Measurements from ENCODE around the gene OR52E8. TPM values are rescaled to one million over a fixed set of nuclear protein-coding genes. Genes with fewer than 3 reads are reported as not detected.

Gene OR52E8
- not detected for polyA plus RNA-seq (2013, experiment 1 of 2; ENCODE audit: insufficient read length)
- polyA plus RNA-seq (2013, experiment 2 of 2; ENCODE audit: insufficient read length): not detected

- no peak for DNase-seq
Measured at GRCh38 chr11:5857590-5857989, at the start of gene OR52E8. Gene OR52E8 (minus strand): TSS chr11:5857690. CDS start chr11:5857690, 0 bp downstream.

DNA sequence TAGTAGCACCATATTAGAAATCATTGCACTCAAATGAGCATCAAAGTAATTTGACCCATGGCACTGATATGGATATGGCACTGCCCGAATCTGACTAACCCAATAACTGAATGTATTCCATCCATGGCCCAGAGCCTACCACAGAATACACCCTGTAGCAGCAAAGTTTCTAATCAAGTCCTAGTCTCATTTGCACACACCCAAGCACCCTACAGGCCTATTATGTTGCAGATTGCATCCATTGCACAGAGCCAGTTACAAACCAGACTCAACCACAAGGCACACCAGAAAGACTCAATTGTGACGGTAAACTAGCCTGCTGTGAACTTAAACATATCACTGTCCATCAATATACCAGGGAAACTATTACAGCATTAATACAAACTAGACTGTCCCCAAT lies 42.0 kb upstream of the OR52E8 start:
- no peak for DNase-seq

GRCh38 chr11:5892908-5893307 lies 35.4 kb upstream of the OR52E8 start, which contains the start of gene OR52E5:
Gene OR52E5 (plus strand): TSS chr11:5893208. CDS start chr11:5900777, 7,569 bp downstream.
- DNase-seq: no peak

GRCh38 chr11:5891216-5891800 lies 33.8 kb upstream of the OR52E8 start:
- no peak for DNase-seq

DNA sequence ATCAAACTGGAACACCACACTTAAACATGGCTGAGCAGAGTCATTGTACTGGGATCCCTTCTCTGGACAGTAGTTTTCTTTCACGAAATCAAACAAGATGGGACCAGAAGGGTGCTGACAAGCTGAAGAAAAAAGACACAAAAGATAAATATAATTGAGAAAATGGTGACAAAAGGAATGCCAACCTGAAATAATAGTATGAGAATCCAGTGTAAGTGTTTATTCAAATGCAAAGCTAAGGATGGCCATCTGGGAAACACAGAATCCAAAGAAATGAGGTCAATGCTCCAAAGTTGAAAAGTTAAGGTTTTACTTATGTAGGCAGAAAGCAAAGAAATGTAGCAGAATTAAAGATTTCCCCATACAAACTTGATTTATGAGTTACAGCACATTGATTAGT lies 30.2 kb upstream of the OR52E8 start:
- DNase-seq: no peak

GRCh38 chr11:5887172-5887571 lies 29.7 kb upstream of the OR52E8 start:
- no peak for DNase-seq

DNA sequence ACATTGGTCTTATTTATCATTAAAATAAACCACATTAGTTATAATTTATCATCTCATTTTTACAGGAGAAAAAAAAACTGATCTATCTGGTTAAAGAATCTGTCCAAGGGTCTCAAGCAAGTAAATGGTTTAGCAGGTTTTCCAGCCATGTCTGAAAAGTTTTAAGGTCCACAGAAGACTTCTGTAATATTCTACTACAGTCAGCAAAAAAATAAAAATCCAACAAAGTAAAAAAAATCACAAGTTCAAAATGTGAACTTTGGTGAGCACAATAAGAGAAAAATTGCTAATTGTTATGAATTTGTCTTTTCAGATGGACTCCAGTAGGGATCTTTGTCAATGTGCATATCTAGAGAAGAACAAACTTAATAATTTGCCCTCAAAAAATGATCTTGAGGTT lies 24.3 kb upstream of the OR52E8 start:
- no peak for DNase-seq

- no peak for DNase-seq
Measured at GRCh38 chr11:5880329-5880728, 22.8 kb upstream of the OR52E8 start, which contains the start of gene OR52E4. Gene OR52E4 (plus strand): TSS chr11:5880629. CDS start chr11:5884293, 3,664 bp downstream.

DNA sequence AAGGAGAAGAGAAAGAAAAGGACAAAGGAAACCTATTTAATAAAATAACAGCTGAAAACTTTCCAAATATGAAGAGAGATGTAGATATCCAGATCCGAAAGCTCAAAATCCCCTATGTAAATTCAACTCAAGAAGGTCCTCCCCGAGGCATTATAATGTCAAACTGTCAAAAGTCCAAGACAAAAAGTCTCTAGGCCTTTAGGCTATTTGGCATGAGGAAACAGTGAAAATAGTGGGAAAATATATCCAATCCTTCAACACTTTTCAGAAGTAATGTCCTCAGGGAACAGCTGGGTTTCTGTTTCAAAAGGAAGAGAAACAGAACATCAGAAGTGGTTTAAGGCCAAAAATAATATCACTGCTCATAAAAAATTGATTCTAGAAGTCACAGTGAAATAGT lies 21.1 kb upstream of the OR52E8 start:
- no peak for DNase-seq

- no peak for DNase-seq
Measured at GRCh38 chr11:5865826-5866225, 8.3 kb upstream of the OR52E8 start.

GRCh38 chr11:5851002-5851401 lies 6.5 kb downstream of the OR52E8 start:
- no peak for DNase-seq

DNA sequence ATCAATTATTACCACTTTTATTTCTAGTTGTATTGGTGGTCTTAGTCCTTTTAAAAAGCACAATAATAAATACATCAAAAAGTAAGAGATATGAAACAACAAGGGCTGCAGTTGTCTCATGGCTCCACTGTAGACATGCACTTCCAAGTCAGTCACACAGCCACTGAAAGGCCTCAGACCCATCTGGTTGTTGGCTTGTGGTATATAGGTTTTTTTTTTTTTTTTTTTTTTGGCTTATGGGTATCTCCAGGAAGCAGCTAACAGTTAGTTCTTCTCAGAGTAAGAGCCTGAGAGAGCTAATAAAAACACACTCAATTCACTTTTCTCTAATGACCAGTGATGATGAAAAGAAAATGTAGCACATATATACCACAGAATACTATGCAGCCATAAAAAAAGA lies 9.8 kb downstream of the OR52E8 start:
- no peak for DNase-seq

GRCh38 chr11:5846701-5847100 lies 10.8 kb downstream of the OR52E8 start:
- no peak for DNase-seq

GRCh38 chr11:5841797-5842196 lies 15.7 kb downstream of the OR52E8 start, which contains the start of gene OR52E6:
Gene OR52E6 (minus strand): TSS chr11:5841897. CDS start chr11:5841897, 0 bp downstream.
- no peak for DNase-seq

DNA sequence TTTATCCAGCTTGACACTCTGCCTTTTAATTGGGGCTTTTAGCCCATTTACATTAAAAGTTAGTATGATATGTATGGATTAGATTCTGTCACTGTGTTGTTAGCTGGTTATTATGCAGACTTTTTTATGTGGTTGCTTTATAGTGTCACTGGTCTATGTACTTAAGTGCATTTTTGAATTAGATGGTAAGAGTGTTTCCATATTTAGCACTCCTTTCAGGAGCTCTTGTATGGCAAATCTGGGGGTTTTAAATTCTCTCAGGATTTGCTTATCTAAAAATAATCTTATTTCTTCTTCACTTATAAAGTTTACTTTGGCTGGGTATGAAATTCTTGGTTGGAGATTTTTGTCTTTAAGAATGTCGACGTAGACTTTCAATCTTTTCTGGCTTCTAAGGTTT lies 19.8 kb downstream of the OR52E8 start:
- no peak for DNase-seq

DNA sequence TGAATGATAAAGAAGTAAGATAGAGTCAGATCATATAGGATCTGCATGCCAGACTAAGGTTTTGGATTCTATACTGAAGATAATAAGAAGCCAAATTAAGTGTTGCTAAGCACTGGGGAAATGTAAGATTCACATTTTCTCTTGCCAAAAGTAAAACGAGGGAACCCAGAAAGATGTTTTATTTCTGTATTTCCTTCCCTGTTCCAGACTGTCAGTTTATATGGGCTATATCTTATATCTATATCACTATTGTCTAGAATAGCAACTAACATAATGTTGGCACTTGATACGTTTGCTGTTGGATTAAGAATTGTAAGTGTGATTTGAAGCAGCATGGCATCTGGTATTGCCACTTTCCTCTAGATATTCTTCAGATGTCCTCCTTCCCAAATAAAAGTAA lies 24.0 kb downstream of the OR52E8 start:
- DNase-seq: no peak

- DNase-seq: no peak
Measured at GRCh38 chr11:5831196-5831829, 26.2 kb downstream of the OR52E8 start.

DNA sequence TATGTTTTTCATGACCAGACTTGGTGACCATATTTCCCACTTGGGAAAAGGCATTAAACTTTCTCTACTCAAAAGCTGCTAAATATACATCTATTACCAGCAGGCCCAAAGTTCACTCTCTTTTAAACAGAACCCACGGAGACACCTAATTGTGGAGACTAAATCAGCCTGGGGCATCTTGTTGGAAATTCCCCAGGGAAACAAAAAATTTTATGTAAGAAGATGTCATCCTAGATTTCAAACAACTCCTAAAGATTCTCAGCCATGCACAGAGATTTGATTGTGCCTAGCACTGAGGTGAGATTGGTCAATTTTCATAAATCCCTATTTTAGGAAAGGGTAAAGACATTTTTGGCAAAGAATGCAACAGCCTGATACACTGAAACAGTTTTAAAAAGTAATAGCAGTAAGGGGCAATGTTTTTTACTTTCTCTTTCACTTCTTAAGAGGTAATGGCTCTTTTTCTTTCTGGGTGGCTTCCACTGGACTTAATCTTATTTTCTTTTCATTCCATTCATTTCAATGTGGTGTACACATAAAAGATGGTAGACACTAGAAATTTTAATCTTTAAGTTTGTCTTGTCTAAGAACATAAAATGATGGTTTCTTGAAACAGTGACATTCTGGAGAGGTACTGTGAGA lies 39.1 kb downstream of the OR52E8 start:
- no peak for DNase-seq

- DNase-seq: no peak
Measured at GRCh38 chr11:5815534-5815933, 42.0 kb downstream of the OR52E8 start.

DNA sequence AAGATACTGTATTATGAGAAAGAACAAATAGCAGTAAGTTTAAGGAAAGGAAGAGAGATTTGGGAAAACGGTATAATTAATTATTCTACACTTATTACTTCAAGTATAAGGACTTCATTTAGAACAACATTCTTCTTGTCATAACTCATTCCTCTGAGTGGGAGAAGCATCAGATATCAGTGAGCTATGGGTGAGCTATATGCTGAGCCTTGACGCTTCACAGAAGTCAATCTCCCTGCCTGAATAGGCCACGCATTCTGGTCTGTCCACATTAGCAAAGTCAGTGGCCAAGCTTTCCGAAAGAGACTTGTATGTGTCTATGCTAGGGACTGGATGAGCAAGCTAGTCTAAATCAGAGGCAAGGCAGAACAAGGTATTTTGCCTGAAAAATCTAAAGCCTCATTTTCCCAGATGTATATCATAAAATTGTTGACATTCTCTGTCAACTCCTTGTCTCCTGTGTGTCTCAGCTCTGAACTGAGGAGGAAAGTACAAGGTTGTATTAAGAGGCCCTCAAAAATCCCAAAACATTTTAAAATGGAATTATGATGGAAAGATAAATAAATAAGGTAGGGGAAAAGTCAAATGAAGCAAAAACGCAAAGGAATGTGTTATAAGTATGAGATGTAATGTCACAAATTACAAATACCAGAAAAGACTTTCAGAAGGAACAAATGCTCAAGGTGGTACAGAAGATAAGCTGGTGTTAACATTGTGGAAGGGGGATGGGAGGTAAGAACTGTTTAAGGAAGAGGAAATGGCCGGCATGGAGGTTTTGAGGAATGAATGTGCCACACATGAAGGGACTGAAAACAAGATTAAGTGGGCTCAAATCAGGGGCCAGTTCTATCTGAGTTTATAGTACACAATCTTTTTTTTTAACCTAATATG lies 47.3 kb downstream of the OR52E8 start:
- no peak for DNase-seq

DNA sequence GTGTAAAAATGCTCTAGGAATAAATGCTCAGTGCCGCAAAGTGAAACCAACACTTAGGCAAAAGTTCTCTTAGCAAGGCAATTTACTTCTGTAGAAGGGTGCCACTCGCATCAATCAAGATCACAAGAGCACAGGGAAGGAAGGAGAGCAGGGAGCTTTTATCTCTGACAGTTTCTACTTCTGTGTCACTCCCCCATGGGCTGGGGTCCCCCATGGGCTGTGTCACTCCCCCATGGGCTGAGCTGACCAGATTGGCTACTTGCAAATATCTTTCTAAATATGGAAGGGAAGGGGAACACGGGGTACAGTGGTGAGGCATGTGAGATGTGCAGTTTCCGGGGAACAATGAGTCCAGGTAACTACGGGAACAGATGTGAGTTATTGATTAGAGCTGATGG lies 48.4 kb downstream of the OR52E8 start:
- DNase-seq: peak; percentile 3

DNA sequence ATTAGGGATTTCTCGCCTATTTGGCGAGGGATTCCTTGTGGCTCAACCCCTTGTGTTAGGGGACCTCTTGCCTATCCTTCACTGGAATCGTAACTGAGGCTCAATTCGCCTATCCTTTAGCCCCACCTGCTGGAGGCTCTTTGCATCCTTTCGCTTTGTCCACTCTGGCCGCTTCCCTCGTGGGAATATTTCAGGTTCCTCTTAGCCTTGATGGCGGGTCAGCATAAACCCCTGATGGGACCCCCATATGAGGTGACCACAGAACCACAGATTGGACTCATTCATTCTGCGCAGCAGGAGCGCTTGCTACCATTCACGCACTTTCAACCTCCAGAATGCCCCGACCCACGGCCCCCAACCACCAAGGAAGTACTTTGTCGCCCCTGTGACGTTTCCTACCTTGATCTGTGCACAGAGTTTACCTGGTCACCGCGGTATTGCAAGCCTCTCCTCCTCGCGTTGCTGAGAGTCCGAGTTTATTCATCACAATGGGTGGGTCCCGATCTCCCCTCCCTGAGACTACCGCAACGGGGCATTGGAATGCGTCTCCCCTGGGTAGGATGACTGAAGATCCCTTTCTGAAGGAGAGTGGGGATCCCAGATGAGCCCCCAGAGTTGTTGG lies 48.9 kb downstream of the OR52E8 start, which contains the start of gene OR52N2:
Gene OR52N2, plus strand, starts transcription at position 425 of the 622 bp plus-strand sequence. CDS start 11,412 bp downstream, outside the sequence.
- peak; percentile 62 for DNase-seq

All from fibroblast of skin of abdomen (primary cell).